ENCODE data around the gene KCNC2.

Gene KCNC2

DNA sequence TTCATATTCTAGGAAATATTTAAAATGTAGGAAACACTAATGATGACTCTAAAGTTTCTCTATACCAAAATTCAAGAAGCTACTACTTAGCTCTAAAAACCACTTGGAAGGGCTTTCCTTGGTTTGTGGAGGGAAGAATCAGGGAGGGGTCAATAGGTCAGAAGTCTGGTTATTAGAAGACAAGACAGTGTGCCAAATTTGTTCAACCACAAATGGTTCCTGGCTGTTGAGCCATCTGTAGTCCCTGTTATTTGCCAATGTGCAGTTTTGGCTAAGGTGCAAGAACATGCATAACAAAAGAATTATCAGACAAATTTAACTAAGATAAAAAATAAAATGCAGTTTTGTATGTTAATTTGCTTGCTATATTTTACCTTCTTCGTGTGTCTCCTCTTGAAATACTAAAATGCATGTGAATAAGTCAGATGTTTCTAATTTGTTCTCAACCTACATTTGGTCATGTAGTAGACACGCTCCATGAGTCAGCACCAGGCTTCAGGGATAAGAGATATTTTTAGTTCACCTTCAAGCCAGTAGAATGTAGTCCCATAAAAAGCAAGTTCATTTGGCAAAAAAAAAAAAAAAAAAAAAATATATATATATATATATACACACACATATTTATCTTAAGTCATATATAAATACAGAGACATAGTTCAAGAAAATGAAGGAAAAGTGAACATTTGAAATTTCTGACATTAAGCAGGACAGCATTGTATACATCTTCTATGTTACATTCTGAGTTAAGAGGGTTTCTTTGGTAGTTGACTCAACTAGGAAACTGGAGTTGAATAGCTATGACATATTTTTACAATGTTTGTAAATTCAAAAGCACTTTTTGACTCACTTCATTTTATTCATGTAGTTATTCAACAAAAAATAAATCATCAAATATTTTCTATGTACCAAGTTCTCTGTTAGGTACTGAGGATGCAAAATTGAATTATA, 123.3 kb downstream of the KCNC2 start:
- H3K36me3 ChIP-seq (ENCODE audit: insufficient read depth, low read length): no peaks in the 10 kb centered on the region
- no peak for DNase-seq
- TF ChIP-seq CTCF (IDR thresholded peaks at IDR 0.05; ENCODE audit: borderline replicate concordance, extremely low read depth, low read length, poor library complexity, severe bottlenecking): no peak
- TF ChIP-seq EZH2 (IDR thresholded peaks at IDR 0.05; ENCODE audit: borderline replicate concordance, low read depth, low read length, severe bottlenecking): no peak

DNA sequence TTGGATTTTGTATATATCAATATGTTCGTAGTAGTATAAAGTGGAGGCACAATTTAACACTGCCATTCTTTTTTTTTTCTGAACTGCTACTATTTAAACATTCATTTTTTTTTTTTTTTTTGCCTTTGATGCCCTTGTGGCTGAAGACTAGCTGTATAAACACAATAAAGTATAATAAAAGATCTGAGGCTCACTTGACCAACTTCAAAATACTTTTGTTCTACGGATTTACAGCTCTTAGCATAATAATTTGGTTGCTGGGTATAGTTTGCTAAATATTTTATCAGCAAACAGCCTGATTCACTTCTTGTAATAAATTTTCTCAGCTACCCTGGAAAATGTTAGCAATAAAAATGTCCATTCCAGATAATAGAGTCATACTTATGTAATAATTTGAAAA, 128.3 kb downstream of the KCNC2 start:
- no peaks in the 10 kb centered on the region for H3K27me3 ChIP-seq (ENCODE audit: insufficient read depth, low read length, poor library complexity)
- TF ChIP-seq EZH2 (IDR thresholded peaks at IDR 0.05; ENCODE audit: borderline replicate concordance, low read depth, low read length, severe bottlenecking) (no peak), CTCF (IDR thresholded peaks at IDR 0.05; ENCODE audit: borderline replicate concordance, extremely low read depth, low read length, poor library complexity, severe bottlenecking) (no peak)
- no peaks in the 10 kb centered on the region for H3K36me3 ChIP-seq (ENCODE audit: insufficient read depth, low read length)
- DNase-seq: no peak
- no peak overlapping the region for H2AFZ ChIP-seq (ENCODE audit: low read depth, low read length)
- no peaks in the 10 kb centered on the region for H3K79me2 ChIP-seq (ENCODE audit: insufficient read depth, low read length)
- H3K4me3 ChIP-seq (ENCODE audit: low read depth in 1 of 2, low read length in 2 of 2): no peak overlapping the region
- H3K4me2 ChIP-seq (ENCODE audit: insufficient read depth, low read length): no peak overlapping the region
- H3K9ac ChIP-seq (ENCODE audit: low read depth, low read length): no peak overlapping the region
- H3K9me3 ChIP-seq (ENCODE audit: insufficient read depth, low read length, severe bottlenecking): no peaks in the 10 kb centered on the region
- no peaks in the 10 kb centered on the region for H4K20me1 ChIP-seq (ENCODE audit: insufficient read depth, low read length)
- H3K4me1 ChIP-seq (ENCODE audit: insufficient read depth, low read length): no peaks in the 10 kb centered on the region
- H3K27ac ChIP-seq (ENCODE audit: low read length): no peak overlapping the region
- no peak for ATAC-seq (ENCODE audit: insufficient read depth, low read depth)

More for the DNA sequence above, 123.3 kb downstream of the KCNC2 start:
- no peak for ATAC-seq (ENCODE audit: insufficient read depth, low read depth)
- H3K4me2 ChIP-seq (ENCODE audit: insufficient read depth, low read length): no peak overlapping the region
- H2AFZ ChIP-seq (ENCODE audit: low read depth, low read length): no peak overlapping the region
- H3K9ac ChIP-seq (ENCODE audit: low read depth, low read length): no peak overlapping the region
- no peaks in the 10 kb centered on the region for H3K9me3 ChIP-seq (ENCODE audit: insufficient read depth, low read length, severe bottlenecking)
- no peaks in the 10 kb centered on the region for H4K20me1 ChIP-seq (ENCODE audit: insufficient read depth, low read length)
- no peaks in the 10 kb centered on the region for H3K27me3 ChIP-seq (ENCODE audit: insufficient read depth, low read length, poor library complexity)
- H3K4me3 ChIP-seq (ENCODE audit: low read depth in 1 of 2, low read length in 2 of 2): no peak overlapping the region
- H3K4me1 ChIP-seq (ENCODE audit: insufficient read depth, low read length): no peaks in the 10 kb centered on the region
- H3K79me2 ChIP-seq (ENCODE audit: insufficient read depth, low read length): no peaks in the 10 kb centered on the region
- no peak overlapping the region for H3K27ac ChIP-seq (ENCODE audit: low read length)

GRCh38 chr12:75080582-75080981, 129.1 kb downstream of the KCNC2 start:
- H3K9ac ChIP-seq (ENCODE audit: low read depth, low read length): no peak overlapping the region
- no peaks in the 10 kb centered on the region for H3K36me3 ChIP-seq (ENCODE audit: insufficient read depth, low read length)
- H3K27ac ChIP-seq (ENCODE audit: low read length): no peak overlapping the region
- no peaks in the 10 kb centered on the region for H3K4me1 ChIP-seq (ENCODE audit: insufficient read depth, low read length)
- H4K20me1 ChIP-seq (ENCODE audit: insufficient read depth, low read length): no peaks in the 10 kb centered on the region
- H2AFZ ChIP-seq (ENCODE audit: low read depth, low read length): no peak overlapping the region
- H3K4me2 ChIP-seq (ENCODE audit: insufficient read depth, low read length): no peak overlapping the region
- TF ChIP-seq CTCF (IDR thresholded peaks at IDR 0.05; ENCODE audit: borderline replicate concordance, extremely low read depth, low read length, poor library complexity, severe bottlenecking) (no peak), EZH2 (IDR thresholded peaks at IDR 0.05; ENCODE audit: borderline replicate concordance, low read depth, low read length, severe bottlenecking) (no peak)
- no peak for DNase-seq
- no peak overlapping the region for H3K4me3 ChIP-seq (ENCODE audit: low read depth in 1 of 2, low read length in 2 of 2)
- H3K27me3 ChIP-seq (ENCODE audit: insufficient read depth, low read length, poor library complexity): no peaks in the 10 kb centered on the region
- H3K9me3 ChIP-seq (ENCODE audit: insufficient read depth, low read length, severe bottlenecking): no peaks in the 10 kb centered on the region
- no peak for ATAC-seq (ENCODE audit: insufficient read depth, low read depth)
- H3K79me2 ChIP-seq (ENCODE audit: insufficient read depth, low read length): no peaks in the 10 kb centered on the region
